Measurements from ENCODE around the gene AZU1.

- TF ChIP-seq SPI1 (IDR thresholded peaks at IDR 0.05; ENCODE audit: low read depth, low read length) (no peak), POLR2A (IDR thresholded peaks at IDR 0.05; ENCODE audit: low read depth, low read length) (no peak)
Observed at GRCh38 chr19:782878-783668, 44.6 kb upstream of the AZU1 start.
